ENCODE results near the gene TYW5.

TYW5 gene, protein sequence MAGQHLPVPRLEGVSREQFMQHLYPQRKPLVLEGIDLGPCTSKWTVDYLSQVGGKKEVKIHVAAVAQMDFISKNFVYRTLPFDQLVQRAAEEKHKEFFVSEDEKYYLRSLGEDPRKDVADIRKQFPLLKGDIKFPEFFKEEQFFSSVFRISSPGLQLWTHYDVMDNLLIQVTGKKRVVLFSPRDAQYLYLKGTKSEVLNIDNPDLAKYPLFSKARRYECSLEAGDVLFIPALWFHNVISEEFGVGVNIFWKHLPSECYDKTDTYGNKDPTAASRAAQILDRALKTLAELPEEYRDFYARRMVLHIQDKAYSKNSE

DNA sequence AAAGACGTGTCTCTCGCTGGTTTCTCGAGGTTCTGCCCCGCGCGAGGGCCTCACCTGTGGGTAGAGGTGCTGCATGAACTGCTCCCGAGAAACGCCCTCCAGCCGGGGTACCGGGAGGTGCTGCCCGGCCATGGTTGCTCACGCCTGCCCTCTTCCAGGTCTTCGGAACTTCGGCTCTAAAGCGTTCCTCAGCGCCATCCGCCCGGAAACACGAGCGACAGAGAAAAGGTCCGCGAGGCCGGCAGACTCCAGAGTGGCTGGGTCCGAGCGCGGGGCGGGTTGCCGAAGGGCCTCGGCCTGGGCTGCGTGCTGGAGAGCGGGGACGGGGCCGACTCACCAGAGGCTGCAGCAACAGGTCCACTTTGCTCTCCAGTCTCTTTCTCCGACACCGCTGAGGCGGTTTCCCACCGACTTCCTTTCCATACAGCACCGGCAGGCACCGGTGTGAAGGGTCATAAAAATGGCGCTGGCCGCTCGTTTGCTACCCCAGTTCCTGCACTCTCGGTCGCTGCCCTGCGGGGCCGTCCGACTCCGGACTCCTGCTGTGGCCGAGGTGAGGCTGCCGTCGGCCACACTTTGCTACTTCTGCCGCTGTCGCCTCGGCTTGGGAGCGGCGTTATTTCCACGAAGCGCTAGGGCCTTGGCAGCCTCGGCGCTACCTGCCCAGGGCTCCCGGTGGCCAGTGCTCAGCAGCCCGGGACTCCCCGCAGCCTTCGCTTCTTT, at the start of gene TYW5, which contains the start of gene MAIP1:
TSS of gene TYW5 (minus strand) at position 153 of the 723 bp plus-strand sequence. CDS start at position 132, 21 bp downstream.
TSS of gene MAIP1 (plus strand) at position 244 of the 723 bp plus-strand sequence. CDS start at position 461, 217 bp downstream.
- peak; percentile 78 for TF ChIP-seq POLR2A (IDR thresholded peaks at IDR 0.05; ENCODE audit: low read depth, low read length)
- peak; percentile 43 for FAIRE-seq
- peak; percentile 67 for DNase-seq (ENCODE audit: insufficient read length, low spot score)

DNA sequence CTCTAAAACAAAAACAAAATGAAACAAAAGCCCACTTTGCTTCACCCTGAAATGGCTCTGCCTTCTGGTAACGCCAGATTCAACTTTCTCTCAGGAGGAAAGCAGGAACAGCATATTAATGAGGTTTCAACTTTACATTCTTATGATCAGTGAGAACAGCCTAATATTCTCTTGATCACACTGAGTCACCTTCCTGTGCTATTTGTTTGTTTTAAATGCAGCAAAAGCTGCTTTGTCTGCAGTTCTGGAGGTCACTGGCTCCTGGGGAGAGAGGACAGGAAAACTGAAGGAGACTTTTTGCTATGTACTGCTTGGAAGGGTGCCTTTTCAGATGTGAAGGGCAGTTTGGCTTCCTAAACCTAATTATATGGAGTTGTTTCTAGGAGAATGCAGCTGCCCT, 48.2 kb upstream of the TYW5 start:
- TF ChIP-seq POLR2A (IDR thresholded peaks at IDR 0.05; ENCODE audit: low read depth, low read length), result no peak
- FAIRE-seq (peak; percentile 45), DNase-seq (ENCODE audit: insufficient read length, low spot score) (no peak)

DNA sequence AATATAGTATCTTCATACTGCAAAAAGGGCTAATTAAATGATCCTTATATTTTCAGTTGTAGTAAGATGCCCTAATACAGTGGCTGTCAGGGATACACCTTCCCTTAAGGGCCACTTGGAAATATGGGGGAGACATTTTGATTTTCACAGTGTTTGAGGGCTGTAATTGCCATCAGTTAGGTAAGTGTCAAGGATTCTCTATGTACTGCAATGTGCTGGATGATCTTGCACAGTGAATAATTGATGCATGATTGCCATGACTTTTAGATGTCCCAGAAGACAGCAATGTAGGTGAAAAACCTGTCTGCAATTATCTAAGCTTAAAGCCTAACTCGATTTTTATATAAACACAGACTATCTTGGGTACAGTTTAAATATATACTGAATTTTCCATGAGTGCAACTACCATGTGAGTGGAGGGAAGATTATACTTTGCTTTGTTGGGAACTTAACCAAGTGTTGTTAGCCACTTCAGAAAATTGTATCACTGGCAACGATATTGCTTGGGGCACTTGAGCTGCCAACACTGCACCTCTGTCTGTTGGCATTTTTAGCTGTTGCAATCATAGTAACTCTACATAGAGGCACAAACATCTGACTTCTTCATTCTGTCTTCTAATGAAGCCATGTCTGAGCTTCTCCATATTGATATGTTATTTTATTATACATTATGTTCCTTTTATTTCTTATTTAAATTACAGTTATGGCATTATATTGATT, 45.3 kb upstream of the TYW5 start:
- no peak for DNase-seq (ENCODE audit: insufficient read length, low spot score)
- FAIRE-seq, result no peak

DNA sequence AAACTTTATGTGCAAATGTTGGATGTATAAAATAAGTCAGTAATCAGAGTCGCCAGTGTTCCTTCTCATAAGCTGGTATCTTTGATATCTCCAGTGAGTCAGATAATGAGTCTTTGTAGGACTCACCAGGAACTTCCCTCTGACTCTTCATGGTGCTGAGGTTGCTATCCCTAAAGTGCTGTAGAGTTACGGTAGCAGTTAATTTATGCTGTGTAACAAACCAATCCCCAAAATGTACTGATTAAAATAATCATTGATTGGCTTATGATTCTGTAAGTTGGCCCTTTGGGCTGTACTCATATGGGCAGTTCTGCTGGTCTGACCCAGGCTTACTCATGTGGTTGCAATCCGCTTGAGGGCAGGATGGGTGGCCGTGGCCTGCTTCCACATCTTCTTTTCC, 43.9 kb upstream of the TYW5 start:
- DNase-seq (ENCODE audit: insufficient read length, low spot score) (no peak), FAIRE-seq (no peak)
- TF ChIP-seq POLR2A (IDR thresholded peaks at IDR 0.05; ENCODE audit: low read depth, low read length), result no peak

More for the DNA sequence above, 45.3 kb upstream of the TYW5 start:
- TF ChIP-seq POLR2A (IDR thresholded peaks at IDR 0.05; ENCODE audit: low read depth, low read length), result no peak

DNA sequence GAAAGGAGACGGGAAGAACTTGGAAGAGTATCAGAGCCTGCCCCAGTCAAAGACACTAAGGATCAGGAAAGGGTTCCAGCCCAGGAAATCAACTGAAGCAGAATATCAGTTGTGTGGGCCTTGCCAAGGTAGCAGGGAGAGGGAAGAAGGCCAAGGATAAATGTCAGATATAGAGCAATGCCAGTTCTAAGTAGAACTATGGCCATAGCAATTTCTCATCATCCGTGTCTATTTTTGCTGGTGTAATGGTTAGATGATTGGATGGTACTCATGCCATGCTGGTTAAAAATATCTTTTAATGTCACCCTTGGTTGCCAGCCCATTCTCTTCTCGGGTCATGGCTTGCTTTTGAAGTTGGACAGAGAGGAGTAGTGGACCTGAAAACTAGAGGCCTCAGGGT, 42.0 kb upstream of the TYW5 start:
- TF ChIP-seq POLR2A (IDR thresholded peaks at IDR 0.05; ENCODE audit: low read depth, low read length), result no peak
- DNase-seq (ENCODE audit: insufficient read length, low spot score) (no peak), FAIRE-seq (no peak)

DNA sequence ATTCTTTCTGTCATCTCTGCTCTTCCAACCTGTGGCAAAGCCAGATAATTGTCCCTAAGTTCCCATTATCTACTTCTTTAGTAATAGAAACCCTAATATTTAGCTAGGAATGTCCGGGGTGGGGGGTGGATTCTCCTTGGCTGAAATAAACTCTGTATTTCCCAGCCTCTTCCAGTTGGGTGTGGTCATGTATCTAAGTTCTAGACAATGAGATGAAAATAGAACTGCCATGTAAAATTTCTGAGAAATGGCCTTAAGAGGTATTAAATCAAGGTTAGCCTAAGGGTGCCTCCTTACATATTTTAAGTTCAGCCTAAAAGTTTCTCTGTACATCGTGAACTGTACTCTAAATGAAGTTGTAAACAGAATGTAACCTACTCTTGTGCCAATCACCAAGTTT, 39.6 kb upstream of the TYW5 start:
- no peak for TF ChIP-seq POLR2A (IDR thresholded peaks at IDR 0.05; ENCODE audit: low read depth, low read length)
- DNase-seq (ENCODE audit: insufficient read length, low spot score) (no peak), FAIRE-seq (no peak)

DNA sequence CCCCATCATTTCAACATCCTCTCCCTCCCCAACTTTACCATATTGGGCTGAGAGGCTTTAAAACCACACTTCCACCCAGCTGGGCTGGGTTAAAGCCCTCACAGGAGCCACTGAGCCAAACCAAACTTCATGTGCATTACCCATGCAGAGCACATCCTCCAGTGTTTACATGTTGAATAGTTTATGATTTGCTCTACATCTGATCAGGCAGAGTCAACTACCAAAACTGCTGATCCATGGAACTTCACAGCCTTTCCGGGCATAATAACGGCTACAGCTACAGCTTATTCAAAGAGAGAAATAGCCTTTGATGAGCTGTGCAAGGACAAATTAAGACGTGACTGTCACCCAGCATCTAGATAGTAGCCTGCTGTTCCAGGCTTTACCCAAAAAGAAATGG, 39.1 kb upstream of the TYW5 start:
- TF ChIP-seq POLR2A (IDR thresholded peaks at IDR 0.05; ENCODE audit: low read depth, low read length), result no peak
- no peak for DNase-seq (ENCODE audit: insufficient read length, low spot score)
- no peak for FAIRE-seq

DNA sequence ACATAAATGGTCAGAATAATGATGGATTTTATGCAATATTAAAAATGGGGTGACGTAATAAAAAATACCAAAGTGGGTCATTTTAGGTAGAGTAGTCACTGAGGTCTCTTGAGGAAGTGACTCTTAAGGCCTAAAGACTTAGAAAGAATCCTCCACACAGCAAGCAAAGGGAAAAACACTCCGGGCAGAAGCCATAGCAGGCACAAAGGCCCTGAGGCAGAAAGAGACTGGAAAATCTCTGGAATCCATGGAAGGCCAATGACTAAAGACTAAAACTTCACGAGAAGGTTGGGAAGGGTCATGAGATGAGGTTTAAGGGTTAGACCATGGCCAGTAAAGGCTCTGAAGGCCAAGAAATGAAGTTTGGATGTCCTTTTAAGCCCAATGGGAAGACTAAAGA, 37.0 kb upstream of the TYW5 start:
- no peak for DNase-seq (ENCODE audit: insufficient read length, low spot score)
- no peak for TF ChIP-seq POLR2A (IDR thresholded peaks at IDR 0.05; ENCODE audit: low read depth, low read length)
- FAIRE-seq, result no peak

DNA sequence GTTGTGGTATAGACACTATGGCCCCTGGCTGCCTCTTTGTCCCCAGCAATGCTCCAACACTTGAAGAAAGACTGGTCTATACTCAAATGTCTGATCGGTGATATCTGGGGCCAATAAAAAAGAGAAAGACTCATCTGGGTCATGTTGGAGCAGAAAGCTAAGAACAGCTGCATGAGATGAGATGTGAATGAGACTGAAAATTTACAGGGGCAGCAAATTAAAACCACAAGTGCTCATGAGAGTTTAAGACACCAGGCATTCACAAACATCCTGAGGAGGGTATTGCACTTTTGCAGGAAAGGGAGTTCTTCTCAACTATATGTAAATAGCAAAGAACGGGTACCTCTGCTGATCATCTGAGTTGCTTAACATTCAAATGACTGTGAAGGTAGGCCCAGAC, 36.4 kb upstream of the TYW5 start:
- FAIRE-seq (no peak), DNase-seq (ENCODE audit: insufficient read length, low spot score) (no peak)
- TF ChIP-seq POLR2A (IDR thresholded peaks at IDR 0.05; ENCODE audit: low read depth, low read length), result no peak

DNA sequence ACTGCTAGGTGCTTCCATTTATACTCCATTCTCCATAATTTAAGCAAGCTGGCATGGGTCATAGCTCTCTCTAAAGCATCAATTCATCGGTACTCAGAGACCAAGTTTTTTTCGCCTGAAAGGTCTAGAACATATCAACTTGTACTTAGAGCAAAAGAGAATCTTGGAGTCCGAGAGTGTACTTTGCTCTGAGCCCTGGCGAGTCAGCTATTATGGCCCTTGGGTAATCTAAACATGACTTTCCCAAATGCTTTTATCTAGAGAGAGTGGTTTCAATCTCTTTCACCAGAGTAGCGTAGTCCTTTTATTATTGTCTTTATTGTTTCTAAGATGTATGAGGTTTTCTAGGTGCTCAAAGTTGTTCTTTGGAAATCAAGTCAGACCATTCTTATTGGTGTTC, 34.5 kb upstream of the TYW5 start:
- TF ChIP-seq POLR2A (IDR thresholded peaks at IDR 0.05; ENCODE audit: low read depth, low read length), result no peak
- FAIRE-seq (no peak), DNase-seq (ENCODE audit: insufficient read length, low spot score) (no peak)

DNA sequence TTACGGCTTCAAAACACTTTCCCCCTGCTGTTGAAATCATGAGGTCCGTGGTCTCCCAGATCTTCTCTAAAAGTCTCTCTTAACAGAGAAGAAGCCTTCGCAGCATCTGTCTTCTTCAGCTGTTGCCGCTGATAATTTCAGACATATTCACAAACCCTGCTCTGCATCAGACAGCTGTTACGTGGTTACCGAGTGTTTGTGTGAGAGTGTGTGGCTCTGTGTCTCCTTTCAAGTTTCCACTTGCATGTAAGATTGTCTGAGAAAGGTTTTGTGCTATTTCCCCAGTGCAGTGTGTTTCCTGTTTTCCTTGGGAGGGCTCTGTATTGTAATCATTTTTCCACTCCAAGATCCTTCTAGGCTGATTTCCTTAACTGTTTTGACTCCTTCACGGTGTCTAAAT, 32.9 kb upstream of the TYW5 start:
- no peak for DNase-seq (ENCODE audit: insufficient read length, low spot score)
- FAIRE-seq, result no peak
- no peak for TF ChIP-seq POLR2A (IDR thresholded peaks at IDR 0.05; ENCODE audit: low read depth, low read length)

DNA sequence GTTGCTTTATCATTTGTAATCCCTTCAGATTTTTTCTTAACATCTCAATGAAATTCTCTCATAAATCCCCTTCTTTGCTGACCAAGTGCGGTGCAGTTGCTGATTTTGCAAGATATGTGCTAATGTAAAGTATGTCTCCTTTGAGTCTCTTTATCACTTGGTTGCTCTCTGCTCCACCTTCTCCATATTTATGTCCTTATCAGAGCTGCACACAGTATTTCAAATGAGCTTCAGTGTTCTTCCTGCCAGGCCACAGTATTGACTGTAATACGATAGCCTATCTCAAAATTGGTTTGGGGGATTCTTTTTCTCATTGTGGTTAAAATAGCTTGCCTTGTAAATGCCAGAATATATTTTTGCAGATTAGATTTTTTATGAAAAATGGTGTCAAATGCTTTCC, 32.3 kb upstream of the TYW5 start:
- FAIRE-seq (no peak), DNase-seq (ENCODE audit: insufficient read length, low spot score) (no peak)
- TF ChIP-seq POLR2A (IDR thresholded peaks at IDR 0.05; ENCODE audit: low read depth, low read length), result no peak

DNA sequence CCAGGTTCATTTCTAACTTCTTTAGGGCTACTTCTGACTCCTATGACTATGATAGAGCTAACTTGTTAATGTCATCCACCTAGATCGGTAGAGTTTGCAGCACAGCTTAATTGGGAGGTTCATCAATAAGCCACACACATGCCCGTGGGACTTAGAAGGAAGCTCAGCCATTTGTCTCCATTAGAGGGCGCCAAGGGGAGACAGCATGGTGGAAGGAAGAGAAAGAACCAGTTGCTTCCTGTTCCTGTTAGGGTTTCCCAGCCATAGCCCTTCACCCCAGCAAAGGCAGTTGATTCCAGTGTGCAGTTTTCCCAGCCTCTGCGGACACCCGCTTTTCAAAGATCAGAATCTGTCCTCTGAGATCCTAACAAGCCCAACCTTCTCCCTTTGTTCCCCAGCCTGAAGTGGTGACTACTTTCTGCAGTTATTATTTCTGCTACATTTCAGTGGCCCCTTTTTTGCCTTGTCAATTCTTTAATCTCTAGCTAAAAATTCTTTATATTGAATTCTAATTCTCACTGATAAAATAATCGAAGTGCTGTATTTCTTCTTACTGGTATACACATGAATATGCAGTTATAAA, 30.4 kb upstream of the TYW5 start:
- FAIRE-seq (peak; percentile 96), DNase-seq (ENCODE audit: insufficient read length, low spot score) (peak; percentile 49)
- no peak for TF ChIP-seq POLR2A (IDR thresholded peaks at IDR 0.05; ENCODE audit: low read depth, low read length)

DNA sequence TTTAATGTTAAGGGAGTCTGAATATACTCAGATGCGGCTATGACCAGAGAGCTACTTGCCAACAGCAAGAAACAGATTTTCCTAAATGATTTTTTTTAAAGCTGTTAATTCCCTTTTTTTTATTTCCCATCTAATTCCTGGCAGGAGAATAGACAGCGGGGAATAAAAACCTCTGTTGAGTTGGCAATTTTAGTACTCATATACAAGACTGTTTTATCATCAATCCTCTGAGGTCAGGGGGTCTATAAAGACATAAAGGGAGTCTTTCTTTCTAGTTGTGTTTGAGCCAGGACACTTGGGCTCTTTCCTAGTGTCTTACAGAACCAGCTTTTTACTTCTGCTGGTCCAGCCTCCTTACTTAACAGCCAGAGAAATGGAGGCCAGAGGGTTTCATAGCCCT, 29.5 kb upstream of the TYW5 start:
- FAIRE-seq (no peak), DNase-seq (ENCODE audit: insufficient read length, low spot score) (no peak)
- no peak for TF ChIP-seq POLR2A (IDR thresholded peaks at IDR 0.05; ENCODE audit: low read depth, low read length)
